ENCODE measurements around the gene PBX3. TPM values are rescaled to one million over a fixed set of nuclear protein-coding genes. Genes with fewer than 3 reads are reported as not detected.
"Not testable (repeated sequence)": the region's sequence is repeated elsewhere in the genome, so short reads cannot be mapped to it uniquely, and the experiment has no call there.

PBX3 gene
- total RNA-seq, 6 experiments from 2014 or later, result 13.0 to 20.2 (median 15.0) TPM

- H3K27ac ChIP-seq; H3K4me3 ChIP-seq; H3K27me3 ChIP-seq; H3K9me3 ChIP-seq; DNase-seq; intact Hi-C loops (cut with DNase I); H3K4me1 ChIP-seq; H3K36me3 ChIP-seq: not testable (repeated sequence)
- peak; percentile 40 to 73 (median 61) for ATAC-seq
- no CpG with 5 or more reads among the region's 5 CpGs for WGBS (ENCODE audit: insufficient coverage, low coverage, low lambda C conversion rate, missing lambda C conversion rate)
These were observed 32.0 kb downstream of the PBX3 start for GRCh38 chr9:125779220-125779565.

- DNase-seq (no peak), ATAC-seq (no peak)
- Histone ChIP-seq H3K9me3 (no peaks in the 10 kb centered on the region), H3K27ac (no peak overlapping the region), H3K4me1 (peaks cover 0 to 20% (median 4%) of the 10 kb centered on the region in 4 donors), H3K4me3 (no peak overlapping the region), H3K27me3 (no peaks in the 10 kb centered on the region), H3K36me3 (no peaks in the 10 kb centered on the region)
- intact Hi-C loops (cut with DNase I), result no loop called here
- WGBS (ENCODE audit: insufficient coverage, low coverage, low lambda C conversion rate, missing lambda C conversion rate), result 95% methylated on average over 2 of the region's 2 CpGs
- TF ChIP-seq CTCF (IDR thresholded peaks at IDR 0.05), result no peak
- no peak for TF ChIP-seq POLR2A (IDR thresholded peaks at IDR 0.05)
These were observed 35.5 kb downstream of the PBX3 start for GRCh38 chr9:125782718-125783117.

- H3K27ac ChIP-seq, result peak overlapping the region in 1 of 3 donors; percentile 29
- H3K27me3 ChIP-seq, result no peaks in the 10 kb centered on the region
- no peak overlapping the region for H3K4me3 ChIP-seq
- peaks cover 0 to 24% (median 1%) of the 10 kb centered on the region in 4 donors for H3K4me1 ChIP-seq
- H3K9me3 ChIP-seq, result no peaks in the 10 kb centered on the region
- intact Hi-C loops (cut with DNase I), result no loop called here
- DNase-seq (no peak), ATAC-seq (peak in 3 of 4 donors; percentile 33 to 81 (median 55))
- no peaks in the 10 kb centered on the region for H3K36me3 ChIP-seq
- TF ChIP-seq POLR2A (IDR thresholded peaks at IDR 0.05) (no peak), CTCF (IDR thresholded peaks at IDR 0.05) (no peak)
- 34% methylated on average over 6 of the region's 6 CpGs for WGBS (ENCODE audit: insufficient coverage, low coverage, low lambda C conversion rate, missing lambda C conversion rate)
These were observed 37.3 kb downstream of the PBX3 start for GRCh38 chr9:125784286-125785049.

GRCh38 chr9:125785248-125785751, 38.1 kb downstream of the PBX3 start:
- Histone ChIP-seq H3K9me3 (no peaks in the 10 kb centered on the region), H3K27ac (peak overlapping the region in 1 of 3 donors; percentile 12), H3K4me3 (no peak overlapping the region), H3K27me3 (no peaks in the 10 kb centered on the region), H3K36me3 (no peaks in the 10 kb centered on the region), H3K4me1 (peaks cover 0 to 24% (median 1%) of the 10 kb centered on the region in 4 donors)
- ATAC-seq, result peak in 2 of 4 donors; percentile 51 to 56
- intact Hi-C loops (cut with DNase I), result no loop called here
- 47% methylated on average over 4 of the region's 5 CpGs for WGBS (ENCODE audit: insufficient coverage, low coverage, low lambda C conversion rate, missing lambda C conversion rate)
- TF ChIP-seq CTCF (IDR thresholded peaks at IDR 0.05) (no peak), POLR2A (IDR thresholded peaks at IDR 0.05) (no peak)
- DNase-seq, result no peak

GRCh38 chr9:125787715-125788114, 40.5 kb downstream of the PBX3 start:
- TF ChIP-seq CTCF (IDR thresholded peaks at IDR 0.05), result no peak
- no peak for TF ChIP-seq POLR2A (IDR thresholded peaks at IDR 0.05)
- intact Hi-C loops (cut with DNase I), result no loop called here
- 100% methylated on average over 1 of the region's 1 CpG for WGBS (ENCODE audit: insufficient coverage, low coverage, low lambda C conversion rate, missing lambda C conversion rate)
- Histone ChIP-seq H3K4me3 (no peak overlapping the region), H3K36me3 (no peaks in the 10 kb centered on the region), H3K27ac (no peak overlapping the region), H3K9me3 (no peaks in the 10 kb centered on the region), H3K4me1 (peaks cover 0 to 24% (median 1%) of the 10 kb centered on the region in 4 donors), H3K27me3 (no peaks in the 10 kb centered on the region)
- no peak for DNase-seq
- peak; percentile 25 to 56 (median 44) for ATAC-seq
